ENCODE measurements around the gene OPCML. TPM values are rescaled to one million over a fixed set of nuclear protein-coding genes. Genes with fewer than 3 reads are reported as not detected.

Gene OPCML
- total and polyA plus RNA-seq, 2 of the 13 experiments (the other 11 are each of a cell fraction or from before 2014, with no cell fraction given) = not detected

DNA sequence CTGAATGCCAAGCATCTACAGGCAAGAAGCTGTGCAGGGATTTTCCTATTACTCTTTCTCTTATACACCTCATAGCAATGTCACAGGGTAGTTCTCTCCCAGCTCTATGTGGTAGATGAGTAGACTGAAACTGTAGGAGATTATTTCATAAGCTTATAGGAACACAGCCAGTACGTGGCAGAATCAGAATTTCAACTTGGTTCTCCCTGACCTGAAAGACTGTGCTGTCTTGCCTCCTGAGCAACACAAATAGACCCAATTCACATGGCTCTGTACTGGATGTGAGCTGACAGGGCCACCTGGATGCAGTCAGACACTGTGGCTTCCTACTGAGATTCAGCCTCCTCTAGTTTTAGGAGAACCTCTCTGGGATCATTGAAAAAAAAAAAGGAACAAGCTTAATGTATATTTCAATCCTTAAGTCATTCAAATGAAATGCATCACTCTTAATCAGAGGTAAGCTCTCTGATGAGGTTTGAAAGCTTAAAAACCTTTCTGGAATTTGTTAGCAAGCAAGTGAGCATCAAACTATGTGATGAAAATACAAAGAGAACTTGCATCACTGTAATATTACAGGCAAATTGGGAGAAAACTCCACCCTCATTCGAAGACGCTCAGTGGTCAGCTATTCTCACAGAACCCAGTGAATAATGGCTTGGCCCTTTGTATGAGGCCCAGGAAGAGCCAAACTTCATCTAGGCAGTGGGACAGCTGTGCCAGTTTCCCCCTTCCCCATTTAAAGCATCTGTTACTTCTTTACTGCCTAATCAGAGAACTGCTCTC lies 1122.5 kb downstream of the OPCML start (continued):
- TF ChIP-seq ATAD3A (CRISPR knock-in tag; IDR thresholded peaks at IDR 0.05) = no peak

DNA sequence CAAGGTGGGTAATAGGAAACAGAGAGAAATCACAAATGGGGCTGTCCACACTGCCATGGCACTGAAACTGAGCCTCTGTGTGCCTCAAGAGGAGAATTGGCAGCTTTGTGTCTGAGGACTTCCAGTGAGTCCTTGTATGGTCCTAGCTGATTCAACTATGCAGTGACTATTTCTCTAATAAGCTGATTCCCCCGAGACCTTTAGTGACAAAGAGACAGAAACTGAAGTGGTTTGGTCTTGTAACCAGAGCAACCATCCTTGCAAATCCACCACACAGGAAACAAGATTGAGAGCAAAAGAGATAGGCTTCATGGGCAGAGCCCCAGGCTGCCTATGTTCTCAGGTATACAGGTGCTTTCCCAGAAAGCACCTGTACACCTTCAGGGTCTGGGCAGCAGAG lies 1123.4 kb downstream of the OPCML start:
- FAIRE-seq (no peak), DNase-seq (ENCODE audit: low spot score) (no peak), ATAC-seq (no peak)
- Histone ChIP-seq H3K4me3 (replicated peaks in 1 of 3; ENCODE audit: insufficient read depth in 1 of 3, low read depth in 2 of 3, low read length in 3 of 3) (no peak overlapping the region), H3K9ac (ENCODE audit: insufficient read depth, low read depth, low read length) (no peak overlapping the region), H3K27ac (ENCODE audit: extremely low read length, insufficient read depth, low read length) (no peak overlapping the region), H3K9me3 (ENCODE audit: low read length) (peaks cover 46% of the 10 kb centered on the region), H3K79me2 (ENCODE audit: insufficient read depth, low read length) (no peaks in the 10 kb centered on the region), H3K4me1 (ENCODE audit: insufficient read depth, low read length) (no peaks in the 10 kb centered on the region), H2AFZ (ENCODE audit: low read length) (no peak overlapping the region), H3K4me2 (ENCODE audit: low read depth, low read length) (no peak overlapping the region), H3K36me3 (replicated peaks in 1 of 2; ENCODE audit: control insufficient read depth in 1 of 2, insufficient read depth in 2 of 2, low read length in 2 of 2) (no peaks in the 10 kb centered on the region), H4K20me1 (ENCODE audit: insufficient read depth, low read length) (no peaks in the 10 kb centered on the region), H3K27me3 (ENCODE audit: control insufficient read depth in 1 of 2, insufficient read depth in 2 of 2, low read length in 2 of 2) (no peaks in the 10 kb centered on the region)
- BruUV-seq (replicated peaks) = no TSS peak
- in situ Hi-C loops (cut with HindIII; ENCODE audit: extremely low pct_ligation_motif_present, low pct_unique_long_range_greater_than_20kb) (no loop called here), intact Hi-C loops (cut with micrococcal nuclease; ENCODE audit: unreplicated experiment) (no loop called here)
- ChIA-PET POLR2A (no interaction called here), CTCF (ENCODE audit: low intra/inter-chr PET ratio, low total read pairs) (no interaction called here)
- 0% methylated on average over 1 of the region's 1 CpG for WGBS (ENCODE audit: low lambda C conversion rate)
- TF ChIP-seq ZNF629 (CRISPR knock-in tag; conservative IDR thresholded peaks at IDR 0.05) (no peak), ZNF780A (CRISPR knock-in tag; IDR thresholded peaks at IDR 0.05) (no peak), GTF3A (CRISPR knock-in tag; conservative IDR thresholded peaks at IDR 0.05) (no peak), TOPORS (CRISPR knock-in tag; IDR thresholded peaks at IDR 0.05) (no peak), PCBP2 (optimal IDR thresholded peaks at IDR 0.05; ENCODE audit: low read depth, low read length, poor library complexity, severe bottlenecking) (no peak), CREM (IDR thresholded peaks at IDR 0.05) (no peak), CREM (CRISPR knock-in tag; IDR thresholded peaks at IDR 0.05) (no peak), HIVEP1 (CRISPR knock-in tag; IDR thresholded peaks at IDR 0.05) (no peak), HNRNPK (IDR thresholded peaks at IDR 0.05; ENCODE audit: low read depth, low read length, poor library complexity, severe bottlenecking) (no peak), SRF (IDR thresholded peaks at IDR 0.05; ENCODE audit: low read depth, low read length) (no peak), GTF2F1 (IDR thresholded peaks at IDR 0.05; ENCODE audit: low read length) (no peak), KDM5A (IDR thresholded peaks at IDR 0.05; ENCODE audit: borderline replicate concordance, low read length) (no peak)
- TF ChIP-seq, protein P1, sequence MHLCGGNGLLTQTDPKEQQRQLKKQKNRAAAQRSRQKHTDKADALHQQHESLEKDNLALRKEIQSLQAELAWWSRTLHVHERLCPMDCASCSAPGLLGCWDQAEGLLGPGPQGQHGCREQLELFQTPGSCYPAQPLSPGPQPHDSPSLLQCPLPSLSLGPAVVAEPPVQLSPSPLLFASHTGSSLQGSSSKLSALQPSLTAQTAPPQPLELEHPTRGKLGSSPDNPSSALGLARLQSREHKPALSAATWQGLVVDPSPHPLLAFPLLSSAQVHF (CRISPR knock-in tag; IDR thresholded peaks at IDR 0.05) = no peak
- TF ChIP-seq, protein P2, sequence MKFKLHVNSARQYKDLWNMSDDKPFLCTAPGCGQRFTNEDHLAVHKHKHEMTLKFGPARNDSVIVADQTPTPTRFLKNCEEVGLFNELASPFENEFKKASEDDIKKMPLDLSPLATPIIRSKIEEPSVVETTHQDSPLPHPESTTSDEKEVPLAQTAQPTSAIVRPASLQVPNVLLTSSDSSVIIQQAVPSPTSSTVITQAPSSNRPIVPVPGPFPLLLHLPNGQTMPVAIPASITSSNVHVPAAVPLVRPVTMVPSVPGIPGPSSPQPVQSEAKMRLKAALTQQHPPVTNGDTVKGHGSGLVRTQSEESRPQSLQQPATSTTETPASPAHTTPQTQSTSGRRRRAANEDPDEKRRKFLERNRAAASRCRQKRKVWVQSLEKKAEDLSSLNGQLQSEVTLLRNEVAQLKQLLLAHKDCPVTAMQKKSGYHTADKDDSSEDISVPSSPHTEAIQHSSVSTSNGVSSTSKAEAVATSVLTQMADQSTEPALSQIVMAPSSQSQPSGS (CRISPR knock-in tag; IDR thresholded peaks at IDR 0.05) = no peak
- TF ChIP-seq, protein P3, sequence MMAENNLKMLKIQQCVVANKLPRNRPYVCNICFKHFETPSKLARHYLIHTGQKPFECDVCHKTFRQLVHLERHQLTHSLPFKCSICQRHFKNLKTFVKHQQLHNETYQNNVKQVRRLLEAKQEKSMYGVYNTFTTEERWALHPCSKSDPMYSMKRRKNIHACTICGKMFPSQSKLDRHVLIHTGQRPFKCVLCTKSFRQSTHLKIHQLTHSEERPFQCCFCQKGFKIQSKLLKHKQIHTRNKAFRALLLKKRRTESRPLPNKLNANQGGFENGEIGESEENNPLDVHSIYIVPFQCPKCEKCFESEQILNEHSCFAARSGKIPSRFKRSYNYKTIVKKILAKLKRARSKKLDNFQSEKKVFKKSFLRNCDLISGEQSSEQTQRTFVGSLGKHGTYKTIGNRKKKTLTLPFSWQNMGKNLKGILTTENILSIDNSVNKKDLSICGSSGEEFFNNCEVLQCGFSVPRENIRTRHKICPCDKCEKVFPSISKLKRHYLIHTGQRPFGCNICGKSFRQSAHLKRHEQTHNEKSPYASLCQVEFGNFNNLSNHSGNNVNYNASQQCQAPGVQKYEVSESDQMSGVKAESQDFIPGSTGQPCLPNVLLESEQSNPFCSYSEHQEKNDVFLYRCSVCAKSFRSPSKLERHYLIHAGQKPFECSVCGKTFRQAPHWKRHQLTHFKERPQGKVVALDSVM (CRISPR knock-in tag; IDR thresholded peaks at IDR 0.05) = no peak
- TF ChIP-seq, protein P4, sequence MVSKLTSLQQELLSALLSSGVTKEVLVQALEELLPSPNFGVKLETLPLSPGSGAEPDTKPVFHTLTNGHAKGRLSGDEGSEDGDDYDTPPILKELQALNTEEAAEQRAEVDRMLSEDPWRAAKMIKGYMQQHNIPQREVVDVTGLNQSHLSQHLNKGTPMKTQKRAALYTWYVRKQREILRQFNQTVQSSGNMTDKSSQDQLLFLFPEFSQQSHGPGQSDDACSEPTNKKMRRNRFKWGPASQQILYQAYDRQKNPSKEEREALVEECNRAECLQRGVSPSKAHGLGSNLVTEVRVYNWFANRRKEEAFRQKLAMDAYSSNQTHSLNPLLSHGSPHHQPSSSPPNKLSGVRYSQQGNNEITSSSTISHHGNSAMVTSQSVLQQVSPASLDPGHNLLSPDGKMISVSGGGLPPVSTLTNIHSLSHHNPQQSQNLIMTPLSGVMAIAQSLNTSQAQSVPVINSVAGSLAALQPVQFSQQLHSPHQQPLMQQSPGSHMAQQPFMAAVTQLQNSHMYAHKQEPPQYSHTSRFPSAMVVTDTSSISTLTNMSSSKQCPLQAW (CRISPR knock-in tag; IDR thresholded peaks at IDR 0.05) = no peak

Measured in HepG2 (cell line).